ENCODE results near the gene WDR13.

DNA sequence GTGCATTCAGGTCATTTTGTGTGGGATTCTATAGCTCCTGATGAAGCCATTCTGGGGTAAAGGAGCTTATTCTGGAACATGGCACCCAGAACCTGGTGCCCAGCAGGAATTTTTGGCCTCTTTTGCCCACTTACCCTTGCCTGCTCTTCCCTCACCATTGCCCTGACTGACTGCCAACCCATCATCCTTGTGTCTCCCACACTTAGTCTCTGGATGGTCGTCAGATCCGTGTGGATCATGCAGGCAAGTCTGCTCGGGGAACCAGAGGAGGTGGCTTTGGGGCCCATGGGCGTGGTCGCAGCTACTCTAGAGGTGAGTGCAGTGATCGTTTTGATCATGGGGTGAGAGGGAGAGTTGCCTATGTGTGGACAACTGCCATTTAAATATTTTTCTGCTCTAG, 21.2 kb upstream of the WDR13 start:
- TF ChIP-seq CTCF (IDR thresholded peaks at IDR 0.05) = no peak
- TF ChIP-seq POLR2A (IDR thresholded peaks at IDR 0.05) = no peak
- no peak for TF ChIP-seq EP300 (IDR thresholded peaks at IDR 0.05)
